HepG2 (cell line): ENCODE measurements around the gene TMED6. TPM values are rescaled to one million over a fixed set of nuclear protein-coding genes. Genes with fewer than 3 reads are reported as not detected.

Experiments
- AKAP8 ChIP-seq: sonication (generic); formaldehyde crosslinking; IDR thresholded peaks from 2 replicates; pipeline ENCODE4 v1.5.1; 2020; ENCODE audit warnings: mild to moderate bottlenecking, missing genetic modification reagents
- ARNTL ChIP-seq: sonication (generic); formaldehyde crosslinking; IDR thresholded peaks from 2 replicates; pipeline ENCODE4 v1.4.0; 2020; ENCODE audit warnings: mild to moderate bottlenecking, missing genetic modification reagents
- BRCA1 ChIP-seq: sonication (generic); formaldehyde crosslinking; IDR thresholded peaks from 2 replicates; pipeline ENCODE4 v1.4.0; 2020; ENCODE audit warnings: missing genetic modification reagents
- CBFB ChIP-seq: sonication (generic); formaldehyde crosslinking; IDR thresholded peaks from 2 replicates; pipeline ENCODE4 v1.4.0; 2020; ENCODE audit warnings: missing genetic modification reagents
- CBX2 ChIP-seq, 2 experiments: fragments of 200-600 bp in 1 of 2; sonication (generic); formaldehyde crosslinking in 1 of 2; IDR thresholded peaks; 2 replicates each; pipeline versions ENCODE4 v1.7.0 to v1.8.1; 2018 to 2022; ENCODE audit warnings: low read depth in 2 of 2, low read length in 1 of 2, mild to moderate bottlenecking in 1 of 2, missing genetic modification reagents in 1 of 2
- CCAR2 ChIP-seq: fragments of 200-400 bp; formaldehyde crosslinking; optimal IDR thresholded peaks from 2 replicates; pipeline ENCODE3; 2018; ENCODE audit warnings: low read depth, mild to moderate bottlenecking, low read length, moderate library complexity
- CEBPG ChIP-seq: IDR thresholded peaks from 2 replicates; pipeline ENCODE4 v1.6.1; 2016
- CENPT ChIP-seq: sonication (generic); formaldehyde crosslinking; IDR thresholded peaks from 2 replicates; pipeline ENCODE4 v1.8.0; 2022; ENCODE audit warnings: low read depth, mild to moderate bottlenecking, moderate library complexity, missing genetic modification reagents
- HES4 ChIP-seq: sonication (generic); formaldehyde crosslinking; IDR thresholded peaks from 2 replicates; pipeline ENCODE4 v1.9.0; 2021; ENCODE audit warnings: mild to moderate bottlenecking, missing genetic modification reagents, borderline replicate concordance
- HOXA7 ChIP-seq: sonication (generic); formaldehyde crosslinking; IDR thresholded peaks from 2 replicates; pipeline ENCODE4 v1.8.1; 2022; ENCODE audit warnings: mild to moderate bottlenecking, missing genetic modification reagents, moderate library complexity
- IRX3 ChIP-seq: sonication (generic); formaldehyde crosslinking; IDR thresholded peaks from 2 replicates; pipeline ENCODE4 v1.8.1; 2023; ENCODE audit warnings: mild to moderate bottlenecking, low read depth, missing genetic modification reagents, borderline replicate concordance
- MAF1 ChIP-seq: sonication (generic); formaldehyde crosslinking; IDR thresholded peaks from 2 replicates; pipeline ENCODE4 v1.5.0; 2020; ENCODE audit warnings: missing genetic modification reagents, borderline replicate concordance
- NFYC ChIP-seq: IDR thresholded peaks from 2 replicates; pipeline ENCODE4 v1.6.1; 2016; ENCODE audit warnings: missing genetic modification reagents, missing compliant biosample characterization
- NR3C1 ChIP-seq: sonication (generic); formaldehyde crosslinking; IDR thresholded peaks from 2 replicates; pipeline ENCODE4 v1.4.0; 2020; ENCODE audit warnings: missing genetic modification reagents
- SIN3A ChIP-seq: IDR thresholded peaks from 2 replicates; pipeline ENCODE4 v1.6.1; 2011; ENCODE audit warnings: low read depth, mild to moderate bottlenecking, control low read depth, low read length, borderline replicate concordance
- TGIF2 ChIP-seq: IDR thresholded peaks from 2 replicates; pipeline ENCODE4 v1.6.1; 2016; ENCODE audit warnings: control low read depth, missing compliant biosample characterization
- ZKSCAN5 ChIP-seq: sonication (generic); formaldehyde crosslinking; IDR thresholded peaks from 2 replicates; pipeline ENCODE4 v1.5.1; 2020; ENCODE audit warnings: mild to moderate bottlenecking, missing genetic modification reagents
- ZNF282 ChIP-seq: fragments of 450-650 bp; IDR thresholded peaks from 2 replicates; pipeline ENCODE4 v1.6.1; 2018; ENCODE audit not compliant: partially characterized antibody
- ZNF441 ChIP-seq: sonication (generic); formaldehyde crosslinking; IDR thresholded peaks from 2 replicates; pipeline ENCODE4 v1.7.0; 2021; ENCODE audit warnings: missing genetic modification reagents, borderline replicate concordance
- ZNF530 ChIP-seq: sonication (generic); formaldehyde crosslinking; IDR thresholded peaks from 2 replicates; pipeline ENCODE4 v1.5.0; 2020; ENCODE audit warnings: low read depth, mild to moderate bottlenecking, missing genetic modification reagents
- ZNF557 ChIP-seq: sonication (generic); formaldehyde crosslinking; IDR thresholded peaks from 2 replicates; pipeline ENCODE4 v1.4.0; 2020; ENCODE audit warnings: missing genetic modification reagents
- ZNF577 ChIP-seq: sonication (generic); formaldehyde crosslinking; IDR thresholded peaks from 2 replicates; pipeline ENCODE4 v1.4.0; 2020; ENCODE audit warnings: mild to moderate bottlenecking, low read depth, missing genetic modification reagents, borderline replicate concordance
- ZNF777 ChIP-seq: sonication (generic); formaldehyde crosslinking; IDR thresholded peaks from 2 replicates; pipeline ENCODE4 v1.4.0; 2020; ENCODE audit warnings: missing genetic modification reagents
- polyA plus RNA-seq, 8 experiments: library from polyadenylated mRNA; depleted of rRNA in 3 of 8; stranded (reverse) in 7 of 8; unstranded in 1 of 8; fragments of >200 nt; fragmentation: Illumina TruSeq in 4 of 8; extraction: Trizol in 4 of 8; gene quantifications; 2 replicates each; pipeline versions ENCODE4 v1.2.1 to v1.2.3, GENCODE V29; 2011 to 2016; ENCODE audit warnings: low read depth in 4 of 8, missing spikeins in 1 of 8, mixed read lengths in 1 of 8; ENCODE audit not compliant: insufficient read depth in 1 of 8
- total RNA-seq, 5 experiments: library from RNA; depleted of rRNA; stranded (reverse); fragments of >200 nt; fragmentation: Illumina TruSeq; extraction: Trizol; gene quantifications; 2 replicates each; pipeline ENCODE4 v1.2.3, GENCODE V29; 2016; ENCODE audit warnings: low read depth in 1 of 5
- TF ChIP-seq, protein P1 (sequence below): sonication (generic); formaldehyde crosslinking; IDR thresholded peaks from 2 replicates; pipeline ENCODE4 v1.5.0; 2020; ENCODE audit warnings: missing genetic modification reagents
- TF ChIP-seq, protein P2 (sequence below): sonication (generic); formaldehyde crosslinking; IDR thresholded peaks from 2 replicates; pipeline ENCODE4 v1.4.0; 2020; ENCODE audit warnings: mild to moderate bottlenecking, missing genetic modification reagents
- TF ChIP-seq, protein P3 (sequence below): sonication (generic); formaldehyde crosslinking; IDR thresholded peaks from 2 replicates; pipeline ENCODE4 v1.9.0; 2022; ENCODE audit warnings: low read depth, missing genetic modification reagents

TMED6 gene
- total and polyA plus RNA-seq, 2 of the 13 experiments (the other 11 are each of a cell fraction or from before 2014, with no cell fraction given): 9.8 to 14.4 TPM

DNA sequence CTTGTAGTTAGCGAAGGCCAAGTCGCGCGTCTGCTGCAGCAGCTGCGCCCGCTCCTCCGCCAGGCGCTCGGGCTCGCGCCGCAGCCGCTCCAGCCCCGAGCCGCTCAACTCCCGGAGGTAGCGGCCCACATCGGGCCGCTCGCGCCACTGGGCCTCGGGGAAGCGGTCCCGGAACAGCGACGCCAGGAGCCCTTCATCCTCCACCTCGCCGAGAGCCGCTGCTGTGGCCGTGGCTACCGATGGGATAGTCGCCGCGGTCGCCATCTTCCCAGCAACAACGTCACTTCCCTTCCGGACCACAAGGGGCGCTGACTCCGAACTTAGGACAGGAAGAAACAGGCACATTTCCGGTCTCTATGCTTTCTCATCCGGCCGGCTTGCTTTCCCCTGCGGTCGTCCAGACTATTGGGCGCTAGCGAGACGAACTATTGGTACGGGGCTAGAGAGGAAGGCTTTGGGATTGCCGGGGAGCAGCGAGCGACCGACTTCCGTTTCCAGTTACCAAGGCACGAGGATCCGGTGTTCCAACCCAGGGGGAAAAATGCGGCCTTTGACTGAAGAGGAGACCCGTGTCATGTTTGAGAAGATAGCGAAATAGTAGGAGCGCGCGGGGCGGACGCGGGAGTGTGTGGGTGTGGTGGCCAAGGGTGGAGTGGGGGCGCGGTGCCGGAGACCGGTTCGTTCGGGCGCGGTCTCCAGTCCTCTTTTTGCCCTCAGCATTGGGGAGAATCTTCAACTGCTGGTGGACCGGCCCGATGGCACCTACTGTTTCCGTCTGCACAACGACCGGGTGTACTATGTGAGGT is 12.1 kb downstream of the TMED6 start, which contains the start of the genes COG8 and NIP7 (continued):
- TF ChIP-seq TGIF2 (CRISPR knock-in tag) (peak; percentile 44; the same call in 1 of the 2 replicates), ARNTL (peak; percentile 77), ZNF577 (CRISPR knock-in tag) (no peak), ZNF282 (no peak), CENPT (peak; percentile 30; the same call in 1 of the 2 replicates), IRX3 (0 out of 2 replicates have a peak, but pooled peaks have one; percentile 17), SIN3A (peak; percentile 77), HES4 (CRISPR knock-in tag) (peak; percentile 87), CEBPG (CRISPR knock-in tag) (peak; percentile 30), ZNF441 (peak; percentile 70), CBFB (CRISPR knock-in tag) (peak; percentile 88), AKAP8 (CRISPR knock-in tag) (peak; percentile 24; the same call in 1 of the 2 replicates), NFYC (peak; percentile 48; the same call in 1 of the 2 replicates), NR3C1 (peak; percentile 34; the same call in 1 of the 2 replicates), ZNF557 (CRISPR knock-in tag) (peak; percentile 93; the same call in 1 of the 2 replicates), MAF1 (CRISPR knock-in tag) (peak; percentile 96), ZKSCAN5 (CRISPR knock-in tag) (no peak), CCAR2 (no peak), BRCA1 (CRISPR knock-in tag) (peak; percentile 72; the same call in 1 of the 2 replicates), ZNF777 (CRISPR knock-in tag) (peak; percentile 61), ZNF530 (no peak), HOXA7 (peak; percentile 80; the same call in 1 of the 2 replicates), CBX2 (IDR thresholded peaks at IDR 0.05; ENCODE audit: low read depth, low read length) (no peak), CBX2 (CRISPR knock-in tag; IDR thresholded peaks at IDR 0.05; ENCODE audit: low read depth) (no peak)
- TF ChIP-seq, protein P1, sequence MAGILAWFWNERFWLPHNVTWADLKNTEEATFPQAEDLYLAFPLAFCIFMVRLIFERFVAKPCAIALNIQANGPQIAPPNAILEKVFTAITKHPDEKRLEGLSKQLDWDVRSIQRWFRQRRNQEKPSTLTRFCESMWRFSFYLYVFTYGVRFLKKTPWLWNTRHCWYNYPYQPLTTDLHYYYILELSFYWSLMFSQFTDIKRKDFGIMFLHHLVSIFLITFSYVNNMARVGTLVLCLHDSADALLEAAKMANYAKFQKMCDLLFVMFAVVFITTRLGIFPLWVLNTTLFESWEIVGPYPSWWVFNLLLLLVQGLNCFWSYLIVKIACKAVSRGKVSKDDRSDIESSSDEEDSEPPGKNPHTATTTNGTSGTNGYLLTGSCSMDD (CRISPR knock-in tag): peak; percentile 75
- TF ChIP-seq, protein P2, sequence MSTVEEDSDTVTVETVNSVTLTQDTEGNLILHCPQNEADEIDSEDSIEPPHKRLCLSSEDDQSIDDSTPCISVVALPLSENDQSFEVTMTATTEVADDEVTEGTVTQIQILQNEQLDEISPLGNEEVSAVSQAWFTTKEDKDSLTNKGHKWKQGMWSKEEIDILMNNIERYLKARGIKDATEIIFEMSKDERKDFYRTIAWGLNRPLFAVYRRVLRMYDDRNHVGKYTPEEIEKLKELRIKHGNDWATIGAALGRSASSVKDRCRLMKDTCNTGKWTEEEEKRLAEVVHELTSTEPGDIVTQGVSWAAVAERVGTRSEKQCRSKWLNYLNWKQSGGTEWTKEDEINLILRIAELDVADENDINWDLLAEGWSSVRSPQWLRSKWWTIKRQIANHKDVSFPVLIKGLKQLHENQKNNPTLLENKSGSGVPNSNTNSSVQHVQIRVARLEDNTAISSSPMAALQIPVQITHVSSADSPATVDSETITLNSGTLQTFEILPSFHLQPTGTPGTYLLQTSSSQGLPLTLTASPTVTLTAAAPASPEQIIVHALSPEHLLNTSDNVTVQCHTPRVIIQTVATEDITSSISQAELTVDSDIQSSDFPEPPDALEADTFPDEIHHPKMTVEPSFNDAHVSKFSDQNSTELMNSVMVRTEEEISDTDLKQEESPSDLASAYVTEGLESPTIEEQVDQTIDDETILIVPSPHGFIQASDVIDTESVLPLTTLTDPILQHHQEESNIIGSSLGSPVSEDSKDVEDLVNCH (CRISPR knock-in tag): peak; percentile 66; the same call in 1 of the 2 replicates
- TF ChIP-seq, protein P3, sequence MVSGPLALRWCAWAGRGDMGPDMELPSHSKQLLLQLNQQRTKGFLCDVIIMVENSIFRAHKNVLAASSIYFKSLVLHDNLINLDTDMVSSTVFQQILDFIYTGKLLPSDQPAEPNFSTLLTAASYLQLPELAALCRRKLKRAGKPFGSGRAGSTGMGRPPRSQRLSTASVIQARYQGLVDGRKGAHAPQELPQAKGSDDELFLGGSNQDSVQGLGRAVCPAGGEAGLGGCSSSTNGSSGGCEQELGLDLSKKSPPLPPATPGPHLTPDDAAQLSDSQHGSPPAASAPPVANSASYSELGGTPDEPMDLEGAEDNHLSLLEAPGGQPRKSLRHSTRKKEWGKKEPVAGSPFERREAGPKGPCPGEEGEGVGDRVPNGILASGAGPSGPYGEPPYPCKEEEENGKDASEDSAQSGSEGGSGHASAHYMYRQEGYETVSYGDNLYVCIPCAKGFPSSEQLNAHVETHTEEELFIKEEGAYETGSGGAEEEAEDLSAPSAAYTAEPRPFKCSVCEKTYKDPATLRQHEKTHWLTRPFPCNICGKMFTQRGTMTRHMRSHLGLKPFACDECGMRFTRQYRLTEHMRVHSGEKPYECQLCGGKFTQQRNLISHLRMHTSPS (CRISPR knock-in tag): no peak; the same call in none of the 2 replicates
